GM21360 (cell line): Measurements from ENCODE around the gene GFM2.
A peak's percentile ranks its signal among the peaks of the same experiment; 100 is the strongest.
"Not testable (repeated sequence)": the region's sequence is repeated elsewhere in the genome, so short reads cannot be mapped to it uniquely, and the experiment has no call there.

Experiments used
- ATAC-seq: cut with Tn5 transposase; IDR thresholded peaks from one replicate; pipeline ENCODE4 v1.9.1; 2021; ENCODE audit warnings: mild to moderate bottlenecking, moderate library complexity; ENCODE audit not compliant: unreplicated experiment

GFM2 gene, protein sequence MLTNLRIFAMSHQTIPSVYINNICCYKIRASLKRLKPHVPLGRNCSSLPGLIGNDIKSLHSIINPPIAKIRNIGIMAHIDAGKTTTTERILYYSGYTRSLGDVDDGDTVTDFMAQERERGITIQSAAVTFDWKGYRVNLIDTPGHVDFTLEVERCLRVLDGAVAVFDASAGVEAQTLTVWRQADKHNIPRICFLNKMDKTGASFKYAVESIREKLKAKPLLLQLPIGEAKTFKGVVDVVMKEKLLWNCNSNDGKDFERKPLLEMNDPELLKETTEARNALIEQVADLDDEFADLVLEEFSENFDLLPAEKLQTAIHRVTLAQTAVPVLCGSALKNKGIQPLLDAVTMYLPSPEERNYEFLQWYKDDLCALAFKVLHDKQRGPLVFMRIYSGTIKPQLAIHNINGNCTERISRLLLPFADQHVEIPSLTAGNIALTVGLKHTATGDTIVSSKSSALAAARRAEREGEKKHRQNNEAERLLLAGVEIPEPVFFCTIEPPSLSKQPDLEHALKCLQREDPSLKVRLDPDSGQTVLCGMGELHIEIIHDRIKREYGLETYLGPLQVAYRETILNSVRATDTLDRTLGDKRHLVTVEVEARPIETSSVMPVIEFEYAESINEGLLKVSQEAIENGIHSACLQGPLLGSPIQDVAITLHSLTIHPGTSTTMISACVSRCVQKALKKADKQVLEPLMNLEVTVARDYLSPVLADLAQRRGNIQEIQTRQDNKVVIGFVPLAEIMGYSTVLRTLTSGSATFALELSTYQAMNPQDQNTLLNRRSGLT

DNA sequence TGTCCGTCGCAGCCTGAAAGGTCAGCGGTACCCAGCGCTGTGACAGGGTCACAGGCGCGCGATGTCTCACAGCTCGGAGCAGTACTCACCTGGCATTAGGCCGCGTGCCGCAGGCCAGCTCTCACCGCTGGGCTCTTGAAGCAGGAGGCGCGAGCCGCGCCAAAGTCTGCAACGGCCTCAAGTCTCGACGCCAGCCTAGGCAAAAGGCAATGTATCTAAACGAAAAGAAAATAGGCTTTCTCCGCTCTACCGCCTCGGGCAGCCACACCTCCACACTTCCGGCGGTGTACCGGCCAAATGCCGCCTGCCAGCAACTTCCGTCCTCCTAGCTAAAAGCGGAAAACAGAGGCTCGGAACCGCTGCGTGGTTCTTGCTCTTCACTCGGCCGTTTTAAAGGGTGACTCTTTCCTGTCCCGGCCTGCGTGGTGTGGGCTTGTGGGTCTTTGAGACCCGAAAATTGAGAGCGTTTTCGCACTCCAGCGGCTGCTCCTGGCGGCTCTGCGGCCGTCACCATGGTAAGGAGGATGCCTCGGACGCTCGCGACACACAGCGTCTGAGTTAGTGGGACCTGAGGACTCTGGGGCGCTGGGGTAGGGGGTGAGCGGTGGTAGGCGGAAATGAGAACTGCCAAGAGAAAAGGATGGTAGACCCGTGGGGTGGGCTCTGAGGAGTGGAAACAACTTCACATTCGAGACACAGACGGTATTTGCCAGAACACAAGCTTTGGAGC, at the start of gene GFM2, which contains the start of gene NSA2:
TSS of gene GFM2 (minus strand) at position 269 of the 730 bp plus-strand sequence. CDS start 3,375 bp downstream, outside the sequence.
TSS of gene NSA2 (plus strand) at position 401 of the 730 bp plus-strand sequence. CDS start at position 513, 112 bp downstream.
- ATAC-seq, result peak; percentile 82

DNA sequence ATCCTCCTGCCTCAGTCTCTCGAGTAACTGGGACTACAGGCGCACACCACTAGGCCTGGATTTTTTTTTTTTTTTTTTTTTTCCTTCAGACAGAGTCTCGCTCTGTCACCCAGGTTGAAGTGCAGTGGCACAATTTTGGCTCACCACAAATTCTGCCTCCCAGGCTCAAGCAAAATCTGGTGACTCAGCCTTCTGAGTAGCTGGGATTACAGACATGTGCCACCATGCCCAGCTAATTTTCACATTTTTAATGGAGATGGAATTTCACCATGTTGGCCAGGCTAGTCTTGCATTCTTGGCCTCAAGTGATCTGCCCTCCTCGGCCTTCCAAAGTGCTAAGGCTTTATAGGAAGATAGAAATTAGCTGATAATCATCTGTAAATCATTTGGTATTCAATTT, 44.0 kb upstream of the GFM2 start:
- no peak for ATAC-seq

DNA sequence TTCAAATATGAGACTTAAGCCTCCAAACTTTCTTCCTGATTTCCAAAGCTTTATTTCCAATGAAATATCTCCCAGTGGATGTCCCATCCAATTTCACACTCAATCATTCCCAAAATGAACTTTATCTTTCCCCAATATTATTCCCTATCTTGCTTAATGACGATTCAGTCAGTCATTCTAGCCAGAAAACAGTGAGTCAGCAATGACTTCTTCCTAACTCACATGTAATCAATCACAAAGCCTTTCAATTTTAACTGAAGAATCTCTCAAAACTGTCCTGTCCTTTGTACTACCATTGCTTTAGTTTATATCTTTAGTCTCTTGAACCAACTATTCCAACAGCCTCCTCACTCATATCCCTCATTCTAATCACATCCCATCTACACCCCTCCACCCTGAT, 35.0 kb upstream of the GFM2 start:
- ATAC-seq, result no peak

DNA sequence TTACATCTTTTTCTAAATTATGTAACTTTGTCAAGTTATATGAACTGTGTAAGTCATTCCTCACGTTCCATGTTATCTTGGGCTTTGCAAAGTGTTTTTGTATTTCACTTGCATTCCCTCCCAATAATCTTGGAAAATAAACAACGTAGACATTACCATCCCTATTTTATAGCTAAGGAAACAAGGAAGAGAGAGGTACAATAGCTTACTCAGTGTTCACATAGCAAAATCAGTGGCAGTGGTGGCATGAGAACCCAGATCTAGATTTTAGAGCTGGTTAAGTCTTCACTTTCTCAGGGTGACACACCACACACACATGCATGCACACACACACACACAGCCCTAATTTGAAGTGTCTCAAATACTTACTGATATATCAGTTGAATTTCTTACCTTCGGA, 34.3 kb upstream of the GFM2 start:
- ATAC-seq, result no peak

DNA sequence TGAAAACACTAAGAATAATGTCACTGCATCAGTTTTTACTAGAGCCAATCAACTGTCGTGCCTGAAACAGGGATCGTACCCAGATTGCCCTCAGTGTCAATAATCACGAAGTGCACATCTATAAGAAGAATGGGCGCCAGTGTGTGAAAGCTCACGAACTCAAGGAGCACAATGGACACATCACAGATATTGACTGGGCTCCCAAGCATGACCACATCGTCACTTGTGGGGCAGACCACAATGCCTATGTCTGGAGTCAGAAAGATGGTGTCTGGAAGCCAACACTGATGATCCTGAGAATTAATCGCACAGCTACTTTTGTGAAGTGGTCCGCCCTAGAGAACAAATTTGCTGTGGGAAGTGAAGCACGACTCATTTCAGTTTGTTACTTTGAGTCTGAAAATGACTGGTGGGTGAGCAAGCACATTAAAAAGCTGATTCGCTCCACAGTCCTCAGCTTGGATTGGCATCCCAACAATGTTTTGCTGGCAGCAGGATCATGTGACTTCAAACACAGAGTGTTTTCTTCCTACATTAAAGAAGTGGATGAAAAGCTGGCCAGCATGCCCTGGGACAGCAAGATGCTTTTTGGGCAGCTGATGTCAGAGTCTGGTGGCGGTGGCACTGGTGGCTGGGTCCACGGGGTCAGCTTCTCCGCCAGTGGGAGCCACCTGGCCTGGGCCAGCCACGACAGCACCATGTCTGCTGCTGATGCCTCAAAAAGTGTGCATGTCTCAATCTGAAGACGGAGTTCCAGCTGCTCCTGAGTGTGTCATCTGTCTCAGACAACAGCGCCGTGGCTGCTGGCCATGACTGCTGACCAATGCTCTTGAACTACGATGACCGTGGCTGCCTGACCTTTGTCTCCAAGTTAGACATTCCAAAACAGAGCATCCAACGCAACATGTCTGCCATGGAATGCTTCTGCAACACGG, 32.3 kb upstream of the GFM2 start:
- no peak for ATAC-seq

DNA sequence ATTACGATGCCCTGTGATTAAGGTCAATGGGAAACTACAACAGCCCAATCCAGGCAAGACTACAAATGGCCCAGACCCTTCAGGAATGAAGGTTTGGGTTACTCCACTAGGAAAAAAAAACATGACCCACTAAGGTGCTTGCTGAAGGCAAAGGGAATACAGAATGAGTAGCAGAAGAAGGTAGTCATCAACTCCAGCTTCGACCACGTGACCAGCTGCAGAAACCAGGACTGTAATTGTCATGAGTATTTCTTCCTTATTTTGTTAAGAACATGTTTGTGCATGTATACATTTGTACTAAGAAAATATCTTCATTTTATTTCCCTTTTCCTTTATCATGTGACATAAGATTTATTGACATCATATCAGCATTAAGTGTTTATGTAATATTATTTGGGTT, 24.8 kb upstream of the GFM2 start:
- ATAC-seq, result not testable (repeated sequence)

DNA sequence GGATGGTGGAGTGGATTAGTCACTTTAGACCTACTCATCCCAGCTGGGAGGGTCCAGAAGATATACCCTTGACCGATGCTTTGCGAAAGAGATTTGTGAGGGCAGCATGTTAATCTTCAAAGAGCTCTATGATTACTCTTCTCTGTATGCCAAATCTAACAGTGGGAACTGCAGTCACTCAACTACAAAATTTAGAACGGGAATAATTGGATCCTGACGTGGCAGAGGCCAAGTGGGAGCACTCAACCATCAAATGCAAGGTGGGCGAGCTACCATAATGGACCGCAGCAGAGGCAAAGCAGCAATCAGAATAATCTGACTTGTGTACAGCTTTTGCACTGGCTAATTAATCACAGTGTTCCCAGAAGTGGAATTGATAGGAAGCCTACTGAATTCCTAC, 20.5 kb upstream of the GFM2 start:
- ATAC-seq, result no peak

DNA sequence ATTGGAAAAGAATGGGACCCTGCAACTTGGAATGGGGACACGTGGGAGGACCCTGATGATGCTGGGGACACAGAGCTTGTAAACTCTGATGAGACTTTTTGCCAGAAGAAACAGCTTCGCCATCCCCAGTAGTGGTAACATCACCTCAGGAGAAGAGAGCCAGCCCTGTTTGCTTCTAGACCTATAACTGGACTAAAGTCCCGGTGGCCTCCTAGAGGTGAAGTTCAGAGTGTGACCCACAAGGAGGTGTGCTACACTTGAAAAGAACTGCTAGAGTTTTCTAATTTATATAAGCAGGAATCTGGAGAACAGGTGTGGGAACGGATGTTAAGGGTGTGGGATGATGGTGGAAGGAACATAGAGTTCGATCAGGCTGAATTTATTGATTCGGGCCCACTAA, 19.9 kb upstream of the GFM2 start:
- ATAC-seq, result no peak

DNA sequence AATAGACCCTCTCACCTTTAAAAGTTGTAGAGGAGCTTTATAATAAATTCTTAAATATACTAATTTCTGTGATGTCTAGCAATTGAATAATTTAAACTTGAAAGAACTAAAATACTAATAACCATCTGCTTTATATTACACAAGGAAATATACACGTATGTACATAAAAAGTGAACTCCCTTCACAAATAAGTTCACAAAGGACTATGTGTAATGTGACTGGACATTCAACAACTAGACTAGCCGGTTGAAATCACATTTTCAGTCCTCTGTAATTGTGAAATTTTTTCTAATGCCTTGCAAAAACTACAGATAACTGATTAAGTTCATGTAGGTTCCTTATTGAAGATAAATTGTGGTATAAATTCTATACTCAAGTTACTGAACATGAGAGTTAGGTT, 11.7 kb upstream of the GFM2 start:
- no peak for ATAC-seq

DNA sequence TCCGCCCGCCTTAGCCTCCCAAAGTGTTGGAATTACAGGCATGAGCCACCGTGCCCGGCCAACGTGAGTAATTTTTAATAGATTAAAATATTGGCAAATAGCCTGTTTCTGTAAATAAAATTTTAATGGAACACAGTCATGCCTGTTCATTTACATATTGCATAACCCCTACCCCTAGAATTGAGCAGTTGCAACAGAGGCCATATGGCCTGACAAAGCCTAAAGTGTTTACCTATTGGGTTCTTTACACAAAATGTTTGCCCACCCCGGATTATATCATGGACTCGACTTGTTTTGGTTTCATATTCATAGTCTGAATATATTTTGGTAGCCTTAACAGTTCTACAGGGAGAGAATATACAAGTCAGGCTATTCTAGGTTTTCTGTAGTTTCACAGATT, 5.4 kb upstream of the GFM2 start:
- no peak for ATAC-seq

DNA sequence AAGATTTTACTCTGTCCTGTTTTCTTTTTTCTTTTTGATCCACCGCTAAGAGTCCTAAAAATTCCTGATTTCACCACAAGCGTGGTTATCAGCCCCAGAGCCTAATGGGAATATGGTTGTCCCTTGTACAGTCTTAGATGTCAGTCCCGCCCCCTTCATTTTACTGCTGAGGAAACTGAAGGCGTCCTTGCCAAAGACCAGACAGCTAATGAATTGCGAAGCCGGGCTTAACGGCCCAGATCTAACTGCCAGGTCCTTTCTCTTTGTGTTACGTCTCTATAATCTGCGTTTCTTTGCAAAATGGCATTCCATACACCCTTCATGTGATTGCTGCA, 629 bp upstream of the GFM2 start:
- ATAC-seq, result peak; percentile 7

DNA sequence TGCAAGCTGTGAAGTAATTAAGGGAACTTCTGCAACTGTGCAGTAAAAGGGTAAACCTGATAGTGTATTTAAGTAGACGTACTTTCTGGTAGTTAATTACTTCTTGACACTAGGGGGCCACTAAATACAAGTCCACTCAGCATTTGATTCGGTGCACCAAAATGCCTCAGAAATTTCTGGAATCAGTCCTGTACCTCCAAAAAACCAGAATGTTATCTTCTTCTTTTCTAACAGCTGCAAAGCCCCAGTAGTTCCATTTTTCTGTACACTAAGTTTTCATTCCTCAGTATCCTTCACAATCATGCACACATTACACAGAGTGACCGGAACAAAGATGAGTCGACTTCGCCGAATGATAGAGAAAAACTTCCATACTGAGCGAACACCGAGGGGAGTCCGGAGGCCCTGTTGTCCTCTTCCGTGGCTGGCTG, 484 bp downstream of the GFM2 start:
- ATAC-seq, result peak; percentile 34

DNA sequence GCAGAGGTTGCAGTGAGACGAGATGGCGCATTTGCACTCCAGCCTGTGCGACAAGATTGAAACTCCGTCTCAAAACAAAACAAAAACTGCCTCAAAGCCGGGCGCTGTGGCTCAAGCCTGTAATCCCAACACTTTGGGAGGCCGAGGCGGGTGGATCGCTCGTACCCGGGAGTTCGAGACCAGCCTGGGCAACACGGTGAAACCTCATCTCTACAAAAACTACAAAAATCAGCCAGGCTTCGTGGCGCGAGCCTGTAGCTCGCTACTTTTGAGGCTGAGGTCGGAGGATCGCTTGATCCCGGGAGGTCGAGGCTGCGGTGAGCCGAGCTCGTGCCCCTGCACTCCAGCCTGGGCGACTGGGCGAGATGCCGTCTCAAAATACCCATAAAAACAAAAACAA, 988 bp downstream of the GFM2 start:
- no peak for ATAC-seq

DNA sequence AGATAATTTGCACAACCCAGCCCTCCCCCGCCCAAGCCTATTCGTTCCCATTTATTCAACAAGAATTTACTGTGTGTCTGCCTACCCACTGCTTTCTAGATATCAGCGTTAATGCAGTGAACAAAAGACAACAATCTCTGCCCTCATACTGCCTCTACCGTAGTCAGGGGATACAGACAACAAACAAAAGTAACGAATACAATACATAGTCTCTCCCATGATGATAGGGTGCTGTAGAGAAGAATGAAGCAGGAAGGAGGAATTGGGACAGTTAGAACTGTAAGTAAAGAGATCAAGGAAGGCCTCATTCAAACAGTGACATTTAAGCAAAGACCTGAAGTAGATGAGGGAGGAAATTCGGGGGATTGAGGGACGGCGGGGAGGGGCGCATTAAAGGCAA, 1.7 kb downstream of the GFM2 start:
- ATAC-seq, result no peak

DNA sequence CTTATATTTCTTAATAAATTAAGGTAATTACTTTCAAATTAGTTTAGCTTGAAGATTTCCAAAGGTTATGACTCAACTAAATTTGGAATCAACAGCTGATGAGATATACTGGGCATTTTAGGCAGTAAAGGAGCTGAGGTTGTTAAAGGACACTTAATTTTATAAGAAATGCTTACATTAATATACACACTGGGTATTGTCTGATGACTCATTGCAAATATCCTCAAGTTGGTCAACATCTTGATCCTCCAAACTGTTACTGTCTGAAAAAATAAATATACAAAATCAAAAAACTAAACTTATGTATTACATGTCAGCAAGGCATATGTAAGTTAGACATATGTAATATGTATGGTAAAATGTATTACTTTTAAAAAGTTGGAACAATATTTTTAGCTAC, 3.4 kb downstream of the GFM2 start:
- ATAC-seq, result no peak

DNA sequence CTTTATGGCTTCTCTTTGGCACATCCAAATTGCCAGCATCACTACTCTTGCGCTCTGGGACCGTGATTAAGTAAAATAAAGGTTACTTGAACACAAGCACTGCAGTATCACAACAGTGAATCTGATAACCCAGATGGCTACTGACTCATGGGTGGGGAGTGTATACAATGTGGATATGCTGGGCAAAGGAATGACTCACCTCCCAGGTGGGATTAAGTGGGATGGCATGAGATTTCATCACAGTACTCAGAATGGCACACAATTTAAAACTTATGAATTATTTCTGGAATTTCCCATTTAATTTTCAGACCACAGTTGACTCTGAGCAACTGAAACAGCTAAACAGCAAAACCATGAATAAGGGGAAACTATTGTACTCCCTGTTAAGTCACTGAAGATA, 4.3 kb downstream of the GFM2 start:
- ATAC-seq, result no peak

DNA sequence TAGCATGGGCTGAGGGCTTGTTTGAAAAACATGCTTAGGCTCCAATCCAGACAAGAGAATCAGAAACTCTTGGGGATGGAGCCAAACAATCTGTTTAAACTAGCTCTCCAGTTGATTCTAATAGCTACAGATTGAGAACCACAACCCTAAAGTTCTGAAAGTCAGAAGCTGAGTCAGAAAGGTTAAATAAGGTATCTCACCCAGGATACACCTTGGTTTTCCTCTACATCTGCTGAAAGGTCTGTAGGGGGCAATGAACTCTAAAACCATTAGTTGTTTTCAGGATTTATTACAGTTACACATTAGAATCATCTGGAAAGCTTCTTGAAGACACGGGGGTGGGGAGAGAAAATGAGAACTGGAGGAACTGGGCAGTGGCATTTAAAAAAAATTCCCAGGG, 5.7 kb downstream of the GFM2 start:
- no peak for ATAC-seq

DNA sequence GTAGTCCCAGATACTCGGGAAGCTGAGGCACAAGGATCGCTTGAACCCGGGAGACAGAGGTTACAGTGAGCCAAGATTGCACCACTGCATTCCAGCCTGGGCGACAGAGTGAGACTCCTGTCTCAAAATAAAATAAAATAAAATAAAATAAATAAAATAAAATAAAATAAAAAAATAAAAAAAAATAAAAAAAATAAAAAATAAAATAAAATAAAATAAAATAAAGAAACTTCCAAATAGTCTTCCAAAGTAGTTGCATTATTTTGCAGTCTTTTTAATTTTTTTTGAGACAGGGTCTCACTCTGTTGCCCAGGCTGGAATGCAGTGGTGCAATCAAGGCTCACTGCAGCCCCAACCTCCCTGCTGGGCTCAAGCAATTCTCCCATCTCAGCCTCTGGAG, 18.2 kb downstream of the GFM2 start:
- not testable (repeated sequence) for ATAC-seq

DNA sequence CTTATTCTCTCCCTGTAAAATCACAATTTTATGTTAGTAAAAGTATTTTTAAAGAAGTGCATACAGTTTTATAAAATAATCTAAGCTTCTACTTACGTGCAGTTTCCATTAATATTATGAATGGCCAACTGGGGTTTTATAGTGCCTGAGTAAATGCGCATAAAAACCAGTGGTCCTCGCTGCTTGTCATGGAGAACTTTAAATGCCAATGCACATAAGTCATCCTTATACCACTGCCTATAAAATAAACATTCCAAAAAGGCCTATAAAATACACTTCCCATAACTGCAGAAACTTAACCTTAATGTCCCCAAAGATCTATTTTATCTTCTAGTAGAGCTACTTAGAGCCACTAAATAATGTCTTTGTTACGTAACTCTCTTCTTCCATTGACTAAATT, 28.5 kb downstream of the GFM2 start:
- no peak for ATAC-seq

DNA sequence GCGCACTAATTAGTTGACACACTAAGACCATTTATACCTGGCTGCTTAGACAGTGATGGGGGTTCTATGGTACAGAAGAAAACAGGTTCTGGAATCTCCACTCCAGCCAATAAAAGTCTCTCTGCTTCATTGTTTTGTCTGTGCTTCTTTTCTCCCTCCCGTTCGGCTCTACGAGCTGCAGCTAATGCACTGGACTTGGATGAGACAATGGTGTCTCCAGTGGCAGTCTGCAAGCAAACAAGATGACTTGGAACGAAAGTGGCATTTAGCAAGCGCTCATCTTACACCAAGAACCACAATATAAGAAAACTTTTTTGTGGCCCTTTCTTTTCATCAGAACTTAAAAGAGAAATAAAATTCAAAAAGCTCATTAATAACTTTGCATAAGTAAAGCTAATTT, 30.2 kb downstream of the GFM2 start:
- no peak for ATAC-seq
